ENCODE results near the gene TEAD2.

DNA sequence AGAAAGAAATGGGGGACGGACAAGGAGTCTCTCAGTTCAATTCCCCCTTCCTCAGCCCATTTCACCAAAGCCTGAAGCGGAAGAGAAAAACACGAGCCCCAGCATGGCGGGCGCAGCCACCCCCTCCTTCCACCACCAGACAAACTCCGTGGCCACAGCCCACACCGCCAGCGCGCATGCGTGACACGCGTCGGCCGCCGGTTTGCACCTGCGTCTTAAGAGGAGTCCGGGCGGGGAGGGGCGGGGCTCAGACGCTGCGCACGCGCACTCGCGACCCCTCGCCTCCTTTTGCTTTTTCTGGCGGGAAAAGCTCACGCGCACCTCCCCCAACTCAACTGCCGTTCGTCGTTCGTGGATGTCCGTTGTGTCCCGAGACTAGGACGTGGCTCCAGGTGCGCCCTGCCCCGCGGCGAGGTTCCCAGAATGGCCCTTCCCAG lies 25.7 kb upstream of the TEAD2 start, which contains the start of gene KASH5:
- TF ChIP-seq POLR2AphosphoS5 (IDR thresholded peaks at IDR 0.05; ENCODE audit: low read depth, low read length) (0 out of 2 replicates have a peak, but pooled peaks have one; percentile 33), POLR2A (IDR thresholded peaks at IDR 0.05; ENCODE audit: low read depth, low read length) (0 out of 2 replicates have a peak, but pooled peaks have one; percentile 26), TAF1 (IDR thresholded peaks at IDR 0.05; ENCODE audit: low read depth, low read length) (no peak), SPI1 (IDR thresholded peaks at IDR 0.05; ENCODE audit: low read depth, low read length) (no peak), PAX5 (IDR thresholded peaks at IDR 0.05; ENCODE audit: insufficient read depth, low read length, severe bottlenecking) (no peak)

Measured in GM12891 (cell line).